NCI-H82 treated with DMSO at 0.1 percent for 48 hours (cell line): ENCODE measurements around the gene ASZ1.
"Not testable (repeated sequence)": the region's sequence is repeated elsewhere in the genome, so short reads cannot be mapped to it uniquely, and the experiment has no call there.

Source experiments
- DNase-seq: peaks from one replicate; lab custom pipeline; 2025; ENCODE audit not compliant: unreplicated experiment; lab: John Stamatoyannopoulos, UW

Gene ASZ1, protein sequence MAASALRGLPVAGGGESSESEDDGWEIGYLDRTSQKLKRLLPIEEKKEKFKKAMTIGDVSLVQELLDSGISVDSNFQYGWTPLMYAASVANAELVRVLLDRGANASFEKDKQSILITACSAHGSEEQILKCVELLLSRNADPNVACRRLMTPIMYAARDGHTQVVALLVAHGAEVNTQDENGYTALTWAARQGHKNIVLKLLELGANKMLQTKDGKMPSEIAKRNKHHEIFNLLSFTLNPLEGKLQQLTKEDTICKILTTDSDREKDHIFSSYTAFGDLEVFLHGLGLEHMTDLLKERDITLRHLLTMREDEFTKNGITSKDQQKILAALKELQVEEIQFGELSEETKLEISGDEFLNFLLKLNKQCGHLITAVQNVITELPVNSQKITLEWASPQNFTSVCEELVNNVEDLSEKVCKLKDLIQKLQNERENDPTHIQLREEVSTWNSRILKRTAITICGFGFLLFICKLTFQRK

DNA sequence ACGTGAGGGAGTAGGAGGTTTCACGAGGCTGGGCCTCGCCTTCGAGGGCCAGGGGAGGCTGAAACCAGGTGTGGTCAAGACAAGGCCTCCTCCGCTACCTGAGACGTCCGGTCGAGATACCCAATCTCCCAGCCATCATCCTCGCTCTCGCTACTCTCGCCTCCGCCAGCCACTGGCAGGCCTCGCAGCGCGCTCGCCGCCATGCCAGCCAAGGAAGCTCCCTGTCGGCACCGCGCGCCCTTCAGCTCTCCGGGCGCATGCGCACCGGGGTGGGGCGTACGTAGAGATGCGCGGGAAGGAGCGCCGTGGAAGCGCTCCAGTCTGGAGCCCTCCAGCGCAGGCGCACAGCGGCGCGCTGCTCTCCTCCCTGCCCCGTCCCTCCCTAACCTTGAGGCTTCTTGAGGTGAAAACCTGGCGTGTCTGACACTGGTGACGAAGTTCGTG is at the start of gene ASZ1:
TSS of gene ASZ1 (minus strand) at position 236 of the 444 bp plus-strand sequence. CDS start at position 203, 33 bp downstream.
- DNase-seq: no peak

DNA sequence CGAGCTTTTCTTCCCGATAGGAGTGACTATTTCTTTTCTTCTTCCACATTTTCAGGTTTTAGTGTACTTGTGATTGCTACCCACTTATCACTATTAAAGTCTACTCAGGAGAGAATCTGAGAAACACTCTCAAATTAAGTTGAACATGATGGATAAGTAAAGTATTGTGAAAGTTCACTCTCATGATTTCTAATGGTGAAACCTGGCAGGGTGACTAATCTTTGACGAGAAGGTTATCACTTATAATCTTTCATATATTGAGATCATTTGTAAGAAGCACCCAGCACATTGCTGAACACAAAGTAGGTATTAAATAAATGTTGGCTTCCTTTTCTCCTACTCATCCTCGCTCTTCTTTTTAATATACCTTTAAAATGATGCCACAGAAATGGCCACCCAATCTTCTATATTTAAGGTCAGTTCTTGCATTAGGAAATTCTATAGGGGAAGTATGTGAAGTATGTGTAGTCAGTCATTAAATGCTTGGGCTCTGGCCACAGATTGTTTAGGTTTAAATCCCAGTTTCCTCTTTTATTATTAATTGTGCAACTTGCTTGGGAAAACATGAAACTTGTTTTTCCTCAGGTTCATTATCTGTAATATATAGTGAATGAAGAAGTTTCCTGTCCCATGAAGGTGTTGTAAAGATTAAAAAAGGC is 49.4 kb upstream of the ASZ1 start:
- DNase-seq: no peak

DNA sequence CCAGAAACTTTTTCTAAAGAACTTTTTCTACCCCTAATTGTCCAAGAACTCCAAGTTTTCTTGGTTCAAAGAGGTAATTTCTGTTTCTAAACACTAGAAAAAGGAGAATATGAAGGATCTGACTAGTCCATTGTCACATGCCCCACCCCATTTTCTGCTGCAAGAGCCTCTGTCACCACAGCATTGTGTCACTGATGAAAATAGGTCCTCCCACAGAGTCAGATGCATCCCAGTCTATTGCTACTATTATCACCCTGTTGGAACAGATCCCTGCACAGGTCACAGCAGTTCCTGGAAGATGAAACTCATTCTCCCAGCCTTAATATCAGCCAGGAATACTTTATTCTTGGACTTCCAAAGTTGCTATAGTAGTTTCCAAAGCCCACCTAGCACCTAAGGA is 45.0 kb upstream of the ASZ1 start:
- DNase-seq: no peak

DNA sequence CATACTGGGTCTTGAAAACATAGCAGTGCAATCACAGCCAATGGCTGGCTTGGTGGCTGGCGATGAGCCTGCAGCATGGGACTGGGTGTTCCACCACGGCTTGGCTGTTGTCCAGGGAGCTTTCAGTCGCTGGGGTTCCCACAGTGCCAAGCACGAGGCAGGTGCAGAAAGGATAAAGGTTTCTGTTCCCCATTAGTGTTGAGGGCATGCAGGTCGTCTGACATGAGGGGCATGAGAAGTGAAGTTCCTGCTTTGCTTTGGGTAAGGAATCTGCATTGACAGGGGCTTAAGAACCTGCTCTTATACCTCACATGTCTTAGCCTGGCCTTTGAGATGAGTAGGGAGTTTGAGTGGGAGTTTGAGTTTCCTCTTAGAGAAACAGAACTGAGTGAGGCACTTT is 43.5 kb upstream of the ASZ1 start:
- no peak for DNase-seq

DNA sequence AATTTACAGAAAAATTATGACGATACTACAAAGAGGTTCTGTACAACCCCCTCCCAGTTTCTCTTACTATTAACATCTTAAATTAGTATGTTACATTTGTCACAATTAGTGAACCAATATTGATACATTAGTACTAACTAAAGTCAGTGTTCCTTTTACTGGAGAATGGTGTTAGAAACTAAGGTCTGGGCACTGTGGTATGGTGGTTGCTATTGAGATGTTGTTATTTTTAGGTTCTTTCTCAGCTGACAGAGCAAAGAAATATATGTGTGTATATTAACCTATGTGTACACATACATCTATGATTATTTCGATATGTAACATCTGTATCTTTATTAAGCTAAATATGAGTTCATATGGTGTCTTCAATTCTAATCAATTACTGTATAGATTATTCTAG is 40.9 kb upstream of the ASZ1 start:
- DNase-seq: no peak

DNA sequence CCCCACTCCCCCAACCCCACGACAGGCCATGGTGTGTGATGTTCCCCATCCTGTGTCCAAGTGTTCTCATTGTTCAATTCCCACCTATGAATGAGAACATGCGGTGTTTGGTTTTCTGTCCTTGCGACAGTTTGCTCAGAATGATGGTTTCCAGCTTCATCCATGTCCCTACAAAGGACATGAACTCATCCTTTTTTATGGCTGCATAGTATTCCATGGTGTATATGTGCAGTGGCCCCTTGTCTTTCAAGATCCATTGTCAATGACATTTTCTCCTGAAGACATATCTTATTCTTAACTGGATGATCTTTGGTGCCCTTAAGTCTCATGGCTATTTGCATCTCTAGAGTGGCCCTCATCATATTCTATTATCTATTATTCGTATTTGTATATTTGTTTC is 33.5 kb upstream of the ASZ1 start:
- DNase-seq: not testable (repeated sequence)

DNA sequence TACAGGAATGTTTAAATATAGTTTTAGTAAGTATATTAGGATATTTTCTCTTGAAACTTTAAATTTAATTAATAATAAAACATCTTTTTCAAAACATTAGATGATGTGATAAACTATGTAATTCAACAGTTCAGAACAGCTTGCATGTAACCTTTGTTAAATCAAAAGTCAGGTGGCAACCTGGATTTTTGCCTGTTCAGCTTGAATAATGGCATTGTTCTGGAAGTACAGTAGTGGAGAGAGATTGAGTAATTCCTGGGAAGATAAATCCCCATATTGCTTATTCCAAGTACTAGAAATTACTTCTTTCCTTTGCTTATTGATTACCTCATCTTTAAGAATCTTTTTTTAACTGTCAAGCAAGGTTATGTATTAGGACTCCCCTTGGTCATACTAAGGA is 32.4 kb upstream of the ASZ1 start:
- DNase-seq: no peak

DNA sequence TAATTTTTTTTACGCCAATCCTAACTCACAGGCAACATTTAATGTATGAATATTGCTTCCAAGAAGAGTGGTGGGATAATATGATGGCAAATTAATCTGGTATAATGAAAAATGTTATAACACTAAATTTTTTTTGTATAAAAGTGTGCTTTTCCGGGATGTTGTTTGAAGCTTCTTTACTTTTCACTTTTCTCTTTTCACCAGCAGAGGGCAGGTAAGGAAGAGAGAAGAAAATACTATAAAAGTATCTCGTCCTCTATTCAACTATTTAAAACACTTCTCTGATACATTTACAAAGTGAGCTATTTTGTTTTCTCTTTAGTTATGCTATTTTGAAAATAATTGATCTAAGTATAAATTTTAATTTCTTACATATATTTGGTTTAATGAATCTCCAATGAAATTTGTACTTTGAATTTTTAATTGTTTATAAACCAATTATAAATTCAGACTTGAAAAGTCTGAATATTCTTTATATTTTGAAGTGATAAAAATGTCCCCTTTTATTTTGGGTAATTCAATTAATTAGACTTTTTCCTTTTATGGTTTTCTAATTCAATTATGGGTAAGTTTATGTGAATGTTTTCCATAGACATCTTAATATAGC is 31.8 kb upstream of the ASZ1 start:
- DNase-seq: no peak

DNA sequence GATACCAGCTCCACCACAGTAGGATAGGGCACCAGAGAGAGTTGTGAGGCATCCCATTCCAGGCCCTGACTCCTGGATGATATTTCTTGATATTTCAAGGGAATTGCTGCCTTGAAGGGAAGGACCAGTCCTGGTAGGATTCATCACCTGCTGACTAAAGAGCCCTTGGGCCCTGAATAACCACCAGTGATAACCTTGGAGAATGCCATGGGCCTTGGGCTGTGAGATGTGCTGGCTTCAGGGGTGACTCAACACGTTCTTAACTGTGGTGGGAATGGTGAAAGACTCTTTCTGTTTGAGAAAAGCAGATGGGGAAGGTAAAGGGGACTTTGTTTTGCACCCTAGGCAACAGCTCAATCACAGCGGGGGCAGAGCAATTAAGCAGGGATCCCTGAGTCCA is 21.4 kb upstream of the ASZ1 start:
- DNase-seq: no peak

DNA sequence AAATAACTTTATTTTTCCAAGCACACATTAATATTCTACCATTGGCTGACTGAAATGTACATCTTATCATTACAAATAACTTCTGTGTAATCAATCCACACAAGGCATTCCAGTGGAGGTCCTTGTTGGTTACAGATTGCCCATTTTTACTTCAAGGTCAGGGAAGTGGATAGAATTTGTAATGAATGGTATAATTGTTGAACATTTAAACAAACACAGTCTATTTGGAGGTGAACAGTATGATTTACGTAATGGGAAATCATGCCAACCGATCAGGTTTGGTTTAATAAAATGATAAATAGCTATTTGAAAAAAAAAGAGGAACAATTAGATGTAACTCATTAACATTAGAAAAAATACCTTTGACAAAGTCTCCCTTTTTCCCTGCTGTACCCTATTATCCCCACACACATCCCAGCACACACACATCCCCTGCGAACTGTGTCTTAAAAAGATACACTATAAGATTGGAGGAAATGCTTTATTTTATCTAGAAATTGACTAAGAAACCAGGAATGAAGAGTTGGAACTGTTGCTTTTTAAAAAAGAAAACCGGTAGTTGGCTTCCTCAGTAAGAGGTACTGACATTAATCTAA is 19.0 kb upstream of the ASZ1 start:
- no peak for DNase-seq

DNA sequence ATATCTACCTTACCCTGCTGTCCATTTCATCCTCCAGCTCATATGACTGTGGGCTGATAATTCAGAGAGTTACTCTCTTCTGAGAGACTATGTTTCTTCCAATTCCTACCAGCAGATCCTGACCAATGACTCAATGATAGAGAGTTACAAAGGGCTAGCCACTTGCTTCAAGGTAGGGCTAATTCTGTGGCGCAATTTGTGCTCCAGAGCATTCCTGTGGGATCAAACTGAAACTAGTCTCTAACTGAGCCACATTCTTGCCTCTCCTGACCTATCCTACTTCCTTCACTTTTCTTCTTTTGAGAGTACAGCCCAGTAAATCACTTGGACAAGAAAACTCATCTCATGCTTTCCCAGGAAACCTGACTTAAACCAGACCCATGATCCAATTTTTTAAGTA is 17.9 kb upstream of the ASZ1 start:
- no peak for DNase-seq

DNA sequence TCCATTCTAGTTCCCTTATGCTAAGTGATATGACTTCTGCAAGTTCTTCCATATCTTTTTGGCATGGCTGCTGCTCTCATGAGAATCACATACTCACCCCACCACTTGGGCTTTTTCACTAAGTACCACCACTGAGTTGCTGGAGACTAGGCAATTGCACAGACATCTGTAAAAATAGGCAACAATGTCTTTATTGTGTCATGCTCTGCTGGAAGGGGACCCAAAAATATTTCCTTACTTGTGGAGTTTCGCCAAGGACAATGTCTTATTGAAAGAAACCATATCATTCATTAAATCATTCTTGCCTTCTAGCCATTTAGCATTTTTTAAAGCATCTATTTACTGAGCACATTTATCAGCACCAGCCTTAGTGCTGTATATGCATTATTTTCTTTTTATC is 17.4 kb upstream of the ASZ1 start:
- no peak for DNase-seq

DNA sequence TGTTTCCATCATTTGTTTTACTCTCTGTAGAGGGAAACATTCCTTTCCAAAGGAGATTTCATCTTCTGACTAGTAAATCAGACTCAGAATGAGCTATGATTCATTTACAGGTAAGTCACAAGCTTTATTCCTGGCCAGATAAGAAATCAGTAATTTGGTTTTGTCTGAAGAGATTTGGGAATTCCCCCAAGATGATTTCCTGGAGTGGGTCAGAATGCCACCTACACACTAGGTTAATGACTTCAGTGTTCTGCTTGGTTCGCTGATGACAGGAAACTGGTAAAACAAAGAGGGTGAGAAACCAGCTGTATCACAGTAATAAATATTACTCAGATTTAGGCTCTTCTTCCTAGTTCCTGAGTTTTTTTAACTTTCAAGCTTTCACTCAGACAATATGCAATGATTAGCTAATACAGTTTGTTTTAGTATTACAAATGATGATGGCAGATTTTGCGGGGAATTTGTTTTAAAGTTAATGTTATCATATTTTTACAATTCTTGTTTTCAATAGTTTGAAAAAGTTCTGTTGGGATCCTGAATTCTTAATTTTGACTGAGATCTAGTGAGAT is 8.3 kb upstream of the ASZ1 start:
- no peak for DNase-seq

DNA sequence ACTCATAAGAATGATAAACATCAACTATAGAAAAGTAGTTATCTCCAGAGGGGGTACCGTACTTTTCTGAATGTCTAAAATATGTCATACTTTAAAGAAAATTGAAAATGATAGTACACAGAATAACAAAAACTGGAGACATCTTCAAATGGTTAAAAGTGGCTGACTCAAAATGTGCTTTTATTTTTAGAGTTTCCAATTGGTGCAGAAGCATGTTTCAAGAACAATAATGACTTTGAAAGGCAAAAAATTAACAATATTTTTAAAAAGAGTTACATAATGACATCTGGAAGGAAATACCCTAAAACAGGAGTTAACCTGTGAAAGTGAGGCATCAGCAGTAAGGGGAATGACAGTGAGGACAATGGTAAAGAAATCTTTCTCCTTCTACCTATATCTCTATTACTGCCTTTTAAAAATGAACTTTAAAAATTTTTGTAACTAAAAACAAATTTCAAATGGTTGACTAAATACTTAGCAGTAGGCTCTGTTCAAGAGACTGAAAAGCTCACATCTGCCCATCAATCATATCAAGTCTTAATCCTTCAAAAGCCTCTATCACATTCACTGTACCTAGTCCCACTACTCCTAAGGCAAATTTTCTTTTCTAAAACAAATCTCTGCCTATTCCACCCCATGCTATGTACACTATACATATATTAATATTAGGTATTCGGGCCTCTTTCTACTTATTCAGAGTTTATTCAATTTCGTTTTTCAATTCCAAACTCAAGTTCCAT is 3.0 kb downstream of the ASZ1 start:
- no peak for DNase-seq

DNA sequence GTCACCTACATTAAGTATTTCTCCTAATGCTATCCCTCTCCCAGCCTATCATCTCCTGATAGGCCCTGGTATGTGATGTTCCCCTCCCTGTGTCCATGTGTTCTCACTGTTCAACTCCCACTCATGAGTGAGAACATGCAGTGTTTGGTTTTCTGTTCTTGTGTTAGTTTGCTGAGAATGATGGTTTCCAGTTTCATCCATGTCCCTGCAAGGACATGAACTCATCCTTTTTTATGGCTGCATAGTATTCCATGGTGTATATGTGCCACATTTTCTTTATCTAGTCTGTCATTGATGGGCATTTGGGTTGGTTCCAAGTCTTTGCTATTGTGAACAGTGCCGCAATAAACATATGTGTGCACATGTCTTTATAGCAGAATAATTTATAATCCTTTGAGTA is 12.7 kb downstream of the ASZ1 start:
- not testable (repeated sequence) for DNase-seq

DNA sequence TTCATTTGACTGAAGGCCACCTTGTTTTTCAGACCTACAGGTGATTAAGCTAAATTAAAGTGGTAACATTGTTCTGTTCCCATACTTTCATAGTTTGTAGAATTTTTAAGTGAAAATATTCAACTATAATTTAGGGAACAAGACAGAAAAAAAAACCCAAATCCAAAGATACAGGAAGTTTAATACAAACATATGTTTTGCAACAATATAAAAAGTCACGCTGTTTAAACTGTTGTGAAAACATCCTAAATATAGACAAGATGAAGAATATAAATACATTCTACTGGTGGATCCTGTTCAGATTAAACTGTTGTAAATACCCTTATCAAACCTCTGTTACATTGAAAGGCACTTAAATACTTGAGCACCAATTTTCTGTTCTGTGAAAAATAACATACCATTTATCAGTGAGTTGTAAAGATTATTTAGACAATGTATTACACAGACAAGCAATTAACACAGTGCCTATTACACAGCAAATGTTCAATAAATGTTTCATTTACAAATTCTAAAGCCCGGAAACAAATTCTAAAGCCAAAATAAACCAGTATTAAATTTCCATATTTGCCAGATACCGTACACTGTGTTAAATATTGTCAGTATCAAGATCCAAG is 14.2 kb downstream of the ASZ1 start:
- DNase-seq: no peak

DNA sequence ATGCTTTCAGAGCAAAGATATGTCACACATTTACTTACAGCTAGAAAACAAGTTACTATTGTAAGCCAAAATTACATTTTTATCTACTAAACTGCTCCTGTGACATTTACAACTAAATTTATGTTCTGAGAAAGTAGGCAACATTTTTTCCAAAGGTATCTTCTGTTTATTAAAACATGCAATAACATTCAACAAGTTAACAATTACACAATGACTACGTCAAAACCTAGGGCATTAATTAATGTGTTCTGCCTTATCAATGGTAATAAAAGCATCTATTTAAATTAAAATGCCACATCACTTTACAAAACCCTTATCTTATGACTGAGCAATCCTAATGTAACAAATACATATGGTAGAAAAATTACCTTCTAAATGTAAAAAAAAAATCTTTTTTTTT is 14.9 kb downstream of the ASZ1 start:
- DNase-seq: no peak

DNA sequence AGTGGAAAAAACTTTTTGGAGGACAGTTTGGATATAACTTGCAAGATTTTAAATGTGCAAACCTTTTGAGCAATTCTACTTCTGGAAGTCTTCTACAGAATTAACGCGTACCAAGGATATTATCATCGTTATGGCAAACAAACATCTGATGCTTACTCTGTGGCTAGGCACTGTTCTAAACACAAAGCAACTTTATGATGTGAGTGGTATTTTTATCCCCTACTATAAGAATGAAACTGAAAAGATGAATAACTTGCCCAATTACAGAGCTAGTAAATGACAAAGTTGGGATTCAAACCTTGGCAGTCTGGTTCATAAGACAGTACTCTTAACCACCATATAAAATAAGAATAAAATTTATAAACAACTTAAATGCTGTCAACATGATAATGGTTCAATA is 15.8 kb downstream of the ASZ1 start:
- no peak for DNase-seq

DNA sequence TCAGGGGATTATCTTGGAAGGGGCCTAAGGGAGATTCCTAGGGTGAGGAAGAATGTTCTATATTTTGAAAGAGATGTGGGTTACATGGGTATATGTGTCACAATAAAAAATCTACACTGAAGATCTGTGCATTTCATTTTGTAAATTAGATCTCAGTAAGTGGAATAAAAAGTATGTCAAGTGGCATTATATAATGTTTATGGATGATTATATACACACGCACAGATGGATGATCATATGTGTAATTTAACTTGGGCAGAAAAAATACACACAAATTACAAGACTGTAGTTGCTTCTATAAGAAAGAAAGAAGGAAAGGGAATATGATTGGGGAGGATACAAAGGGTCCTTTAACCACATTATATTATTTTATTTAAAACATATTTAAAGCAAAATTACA is 18.5 kb downstream of the ASZ1 start:
- DNase-seq: no peak

DNA sequence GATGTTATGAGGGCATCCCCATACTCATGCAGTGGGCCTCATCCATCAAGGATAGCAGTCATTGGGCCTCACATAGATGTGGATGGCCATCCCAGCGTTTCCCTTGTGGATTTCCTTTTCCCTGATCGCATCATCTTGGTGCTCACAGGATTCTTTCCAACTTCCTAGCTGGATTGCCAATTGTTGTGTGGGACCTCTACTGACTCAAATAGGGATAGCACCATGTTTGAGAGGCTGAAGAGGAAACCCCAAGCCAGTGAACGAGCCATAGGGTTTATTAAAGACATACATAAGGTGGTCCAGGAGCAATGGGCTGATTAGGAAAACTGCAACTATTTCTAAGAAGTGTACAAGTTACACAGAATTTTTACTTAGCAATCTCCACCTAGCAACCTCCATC is 21.8 kb downstream of the ASZ1 start:
- no peak for DNase-seq
